Panc1 (cell line): ENCODE data around the gene PPP1R16B. TPM values are rescaled to one million over a fixed set of nuclear protein-coding genes. Genes with fewer than 3 reads are reported as not detected.

ENCODE experiments used
- ATAC-seq: fragments of 200-7000 bp; cut with Tn5 transposase; 2 replicates; pipeline ENCODE4 v1.9.1; 2020; ENCODE audit warnings: mild to moderate bottlenecking, moderate library complexity
- BruUV-seq: library from RNA; stranded (reverse); fragments of 400-500 nt; replicated peaks from 2 replicates; lab custom pipeline; 2021; lab: Mats Ljungman, UMichigan
- CTCF ChIA-PET: fragments of 300-600 bp; sonication (Branson Sonifier 250); formaldehyde crosslinking; loops from one replicate; lab custom pipeline; 2022; ENCODE audit warnings: antibody characterized with exemption; lab: Charles Lee
- POLR2A ChIA-PET: fragments of 300-600 bp; sonication (Branson Sonifier 250); formaldehyde crosslinking; loops from one replicate; lab custom pipeline; 2022; ENCODE audit warnings: antibody characterized with exemption; lab: Charles Lee
- DNase-seq: peaks from one replicate; pipeline ENCODE4 v3.0.0-alpha.2; 2010; ENCODE audit warnings: low read depth, low spot score
- H3K27ac ChIP-seq: 2 replicates; pipeline ENCODE4 v1.5.1; 2011; ENCODE audit warnings: mild to moderate bottlenecking, low read length, inconsistent platforms
- H3K27me3 ChIP-seq: fragments of 200-500 bp; sonication (Bioruptor generic); 2 replicates; pipeline ENCODE4 v1.6.0; 2014; ENCODE audit warnings: low read length, inconsistent platforms; ENCODE audit not compliant: control insufficient read depth, insufficient read depth
- H3K36me3 ChIP-seq: fragments of 200-500 bp; sonication (Bioruptor generic); 2 replicates; pipeline ENCODE4 v1.5.1; 2014; ENCODE audit warnings: inconsistent platforms, mild to moderate bottlenecking, low read length, moderate library complexity; ENCODE audit not compliant: control insufficient read depth, insufficient read depth
- H3K4me1 ChIP-seq: 2 replicates; pipeline ENCODE4 v1.5.1; 2011; ENCODE audit warnings: inconsistent platforms, mild to moderate bottlenecking, low read length, moderate library complexity; ENCODE audit not compliant: control insufficient read depth, insufficient read depth
- H3K4me3 ChIP-seq, 2 experiments: 2 replicates each; pipeline ENCODE4 v1.5.1; 2011 to 2012; ENCODE audit warnings: low read depth in 2 of 2, low read length in 2 of 2, mild to moderate bottlenecking in 2 of 2, inconsistent platforms in 1 of 2, moderate library complexity in 1 of 2
- H3K9me3 ChIP-seq: fragments of 200-500 bp; sonication (Bioruptor generic); 2 replicates; pipeline ENCODE4 v1.5.1; 2014; ENCODE audit warnings: low read depth, mild to moderate bottlenecking, inconsistent platforms, low read length, moderate library complexity; ENCODE audit not compliant: control insufficient read depth, insufficient read depth
- CTCF ChIP-seq: fragments of 450-650 bp; IDR thresholded peaks from 2 replicates; pipeline ENCODE4 v1.5.1; 2017; ENCODE audit warnings: mild to moderate bottlenecking
- POLR2AphosphoS5 ChIP-seq: IDR thresholded peaks from 2 replicates; pipeline ENCODE4 v1.6.1; 2012; ENCODE audit warnings: mild to moderate bottlenecking, low read depth, low read length, moderate library complexity
- REST ChIP-seq, 2 experiments: IDR thresholded peaks; 2 replicates each; pipeline ENCODE4 v1.6.1; 2011 to 2012; ENCODE audit warnings: low read depth in 2 of 2, control low read depth in 1 of 2, low read length in 1 of 2, mild to moderate bottlenecking in 1 of 2, moderate library complexity in 1 of 2; ENCODE audit not compliant: insufficient read depth in 1 of 2
- SIN3A ChIP-seq: IDR thresholded peaks from 2 replicates; pipeline ENCODE4 v1.6.1; 2012; ENCODE audit warnings: low read depth, mild to moderate bottlenecking, low read length, moderate library complexity, borderline replicate concordance; ENCODE audit not compliant: insufficient read depth
- TCF7L2 ChIP-seq: IDR thresholded peaks from 2 replicates; pipeline ENCODE4 v1.6.1; 2011; ENCODE audit warnings: mild to moderate bottlenecking, low read depth, low read length, inconsistent platforms
- in situ Hi-C: cut with HindIII; loops from 2 replicates; pipeline ENCODE4 v1.10.0; 2016; ENCODE audit warnings: low sequenced_read_pairs, low pct_unique_long_range_greater_than_20kb
- intact Hi-C: fragments of 100-400 bp; cut with micrococcal nuclease; formaldehyde crosslinking; loops from one replicate; pipeline ENCODE4 v1.10.0; 2022; ENCODE audit not compliant: unreplicated experiment
- total RNA-seq: library from RNA; stranded (reverse); gene quantifications from one replicate; pipeline ENCODE4 v1.2.1, GENCODE V29; 2021; ENCODE audit not compliant: unreplicated experiment

PPP1R16B gene
- total RNA-seq, 1 experiment from 2014 or later: 0.92 TPM

- no peak overlapping the region for H3K27ac ChIP-seq
- ATAC-seq (no peak), DNase-seq (no peak)
- H3K27me3 ChIP-seq: peaks cover 6% of the 10 kb centered on the region
- in situ Hi-C loops: no loop called here
- no peak overlapping the region for H3K4me3 ChIP-seq
- no TSS peak for BruUV-seq
- no peaks in the 10 kb centered on the region for H3K9me3 ChIP-seq
- H3K36me3 ChIP-seq: no peaks in the 10 kb centered on the region
- POLR2A ChIA-PET: no interaction called here
- intact Hi-C loops: no loop called here
- no peaks in the 10 kb centered on the region for H3K4me1 ChIP-seq
- TF ChIP-seq CTCF (no peak), SIN3A (no peak), POLR2AphosphoS5 (no peak), REST (IDR thresholded peaks at IDR 0.05; ENCODE audit: insufficient read depth in 1 of 2, low read depth in 2 of 2, low read length in 1 of 2) (no peak), TCF7L2 (no peak)
- CTCF ChIA-PET: no interaction called here
Measured at GRCh38 chr20:38839563-38839962, 34.1 kb downstream of the PPP1R16B start.

GRCh38 chr20:38840053-38840893 lies 34.8 kb downstream of the PPP1R16B start:
- TF ChIP-seq CTCF (no peak), SIN3A (no peak), REST (IDR thresholded peaks at IDR 0.05; ENCODE audit: insufficient read depth in 1 of 2, low read depth in 2 of 2, low read length in 1 of 2) (no peak), TCF7L2 (no peak), POLR2AphosphoS5 (no peak)
- ATAC-seq (no peak; the same call in 1 of the 2 replicates), DNase-seq (no peak)
- intact Hi-C loops: no loop called here
- BruUV-seq: no TSS peak
- H3K4me3 ChIP-seq: no peak overlapping the region
- ChIA-PET POLR2A (no interaction called here), CTCF (interaction anchor here (0.6 kb wide), 1 partner anchor 12 kb away, joined by 3 read pairs; no protein-coding TSS in a partner anchor)
- H3K27ac ChIP-seq: no peak overlapping the region
- H3K4me1 ChIP-seq: no peaks in the 10 kb centered on the region
- in situ Hi-C loops: no loop called here
- H3K36me3 ChIP-seq: no peaks in the 10 kb centered on the region
- peaks cover 10% of the 10 kb centered on the region for H3K27me3 ChIP-seq
- H3K9me3 ChIP-seq: no peaks in the 10 kb centered on the region
